ENCODE data around the gene DVL1. TPM values are rescaled to one million over a fixed set of nuclear protein-coding genes. Genes with fewer than 3 reads are reported as not detected.

The DVL1 gene
- total and polyA plus RNA-seq, 9 of the 15 experiments (the other 6 are each of a cell fraction or from before 2014, with no cell fraction given), result 0.62 to 135 (median 24.3) TPM

DNA sequence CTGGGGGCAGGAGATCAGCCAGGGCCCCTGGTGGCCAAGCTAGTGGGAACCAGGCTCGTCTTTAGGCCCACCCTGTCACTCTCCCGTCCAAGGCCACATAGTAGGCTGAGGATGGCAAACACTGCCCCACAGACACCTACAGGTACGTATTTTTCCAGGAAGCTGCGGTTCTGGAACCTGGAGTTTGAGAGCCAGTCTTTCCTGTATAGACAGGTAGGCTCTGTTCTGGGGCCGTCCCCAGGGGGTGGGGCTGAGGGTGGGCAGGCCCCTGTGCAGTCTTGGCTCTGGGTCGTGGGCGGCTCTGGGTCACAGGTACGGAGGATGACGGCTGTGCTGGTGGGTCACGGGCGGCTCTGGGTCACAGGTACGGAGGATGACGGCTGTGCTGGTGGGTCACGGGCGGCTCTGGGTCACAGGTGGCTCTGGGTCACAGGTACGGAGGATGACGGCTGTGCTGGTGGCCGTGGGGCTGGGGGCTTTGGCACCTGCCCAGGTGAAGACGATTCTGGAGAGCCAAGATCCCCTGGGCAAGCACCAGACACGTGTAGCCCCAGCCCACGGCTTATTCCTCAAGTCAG, 38.7 kb downstream of the DVL1 start (continued):
- TF ChIP-seq, protein P1, sequence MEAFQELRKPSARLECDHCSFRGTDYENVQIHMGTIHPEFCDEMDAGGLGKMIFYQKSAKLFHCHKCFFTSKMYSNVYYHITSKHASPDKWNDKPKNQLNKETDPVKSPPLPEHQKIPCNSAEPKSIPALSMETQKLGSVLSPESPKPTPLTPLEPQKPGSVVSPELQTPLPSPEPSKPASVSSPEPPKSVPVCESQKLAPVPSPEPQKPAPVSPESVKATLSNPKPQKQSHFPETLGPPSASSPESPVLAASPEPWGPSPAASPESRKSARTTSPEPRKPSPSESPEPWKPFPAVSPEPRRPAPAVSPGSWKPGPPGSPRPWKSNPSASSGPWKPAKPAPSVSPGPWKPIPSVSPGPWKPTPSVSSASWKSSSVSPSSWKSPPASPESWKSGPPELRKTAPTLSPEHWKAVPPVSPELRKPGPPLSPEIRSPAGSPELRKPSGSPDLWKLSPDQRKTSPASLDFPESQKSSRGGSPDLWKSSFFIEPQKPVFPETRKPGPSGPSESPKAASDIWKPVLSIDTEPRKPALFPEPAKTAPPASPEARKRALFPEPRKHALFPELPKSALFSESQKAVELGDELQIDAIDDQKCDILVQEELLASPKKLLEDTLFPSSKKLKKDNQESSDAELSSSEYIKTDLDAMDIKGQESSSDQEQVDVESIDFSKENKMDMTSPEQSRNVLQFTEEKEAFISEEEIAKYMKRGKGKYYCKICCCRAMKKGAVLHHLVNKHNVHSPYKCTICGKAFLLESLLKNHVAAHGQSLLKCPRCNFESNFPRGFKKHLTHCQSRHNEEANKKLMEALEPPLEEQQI (IDR thresholded peaks at IDR 0.05), result no peak
- TF ChIP-seq, protein P2, sequence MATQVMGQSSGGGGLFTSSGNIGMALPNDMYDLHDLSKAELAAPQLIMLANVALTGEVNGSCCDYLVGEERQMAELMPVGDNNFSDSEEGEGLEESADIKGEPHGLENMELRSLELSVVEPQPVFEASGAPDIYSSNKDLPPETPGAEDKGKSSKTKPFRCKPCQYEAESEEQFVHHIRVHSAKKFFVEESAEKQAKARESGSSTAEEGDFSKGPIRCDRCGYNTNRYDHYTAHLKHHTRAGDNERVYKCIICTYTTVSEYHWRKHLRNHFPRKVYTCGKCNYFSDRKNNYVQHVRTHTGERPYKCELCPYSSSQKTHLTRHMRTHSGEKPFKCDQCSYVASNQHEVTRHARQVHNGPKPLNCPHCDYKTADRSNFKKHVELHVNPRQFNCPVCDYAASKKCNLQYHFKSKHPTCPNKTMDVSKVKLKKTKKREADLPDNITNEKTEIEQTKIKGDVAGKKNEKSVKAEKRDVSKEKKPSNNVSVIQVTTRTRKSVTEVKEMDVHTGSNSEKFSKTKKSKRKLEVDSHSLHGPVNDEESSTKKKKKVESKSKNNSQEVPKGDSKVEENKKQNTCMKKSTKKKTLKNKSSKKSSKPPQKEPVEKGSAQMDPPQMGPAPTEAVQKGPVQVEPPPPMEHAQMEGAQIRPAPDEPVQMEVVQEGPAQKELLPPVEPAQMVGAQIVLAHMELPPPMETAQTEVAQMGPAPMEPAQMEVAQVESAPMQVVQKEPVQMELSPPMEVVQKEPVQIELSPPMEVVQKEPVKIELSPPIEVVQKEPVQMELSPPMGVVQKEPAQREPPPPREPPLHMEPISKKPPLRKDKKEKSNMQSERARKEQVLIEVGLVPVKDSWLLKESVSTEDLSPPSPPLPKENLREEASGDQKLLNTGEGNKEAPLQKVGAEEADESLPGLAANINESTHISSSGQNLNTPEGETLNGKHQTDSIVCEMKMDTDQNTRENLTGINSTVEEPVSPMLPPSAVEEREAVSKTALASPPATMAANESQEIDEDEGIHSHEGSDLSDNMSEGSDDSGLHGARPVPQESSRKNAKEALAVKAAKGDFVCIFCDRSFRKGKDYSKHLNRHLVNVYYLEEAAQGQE (IDR thresholded peaks at IDR 0.05; ENCODE audit: borderline replicate concordance), result no peak
- TF ChIP-seq, protein P2 (CRISPR knock-in tag; IDR thresholded peaks at IDR 0.05; ENCODE audit: low read depth), result no peak
- TF ChIP-seq KDM4B (IDR thresholded peaks at IDR 0.05; ENCODE audit: borderline replicate concordance in 2 of 2, low read depth in 1 of 2) (no peak), ZNF507 (tag; conservative IDR thresholded peaks at IDR 0.05) (no peak), ZNF717 (CRISPR knock-in tag; IDR thresholded peaks at IDR 0.05) (no peak), ZFP30 (CRISPR knock-in tag; IDR thresholded peaks at IDR 0.05; ENCODE audit: borderline replicate concordance) (no peak), ZNF384 (IDR thresholded peaks at IDR 0.05; ENCODE audit: low read depth, low read length) (no peak), NELFE (IDR thresholded peaks at IDR 0.05; ENCODE audit: insufficient read depth, insufficient read length) (no peak)
- TF ChIP-seq, protein P3, sequence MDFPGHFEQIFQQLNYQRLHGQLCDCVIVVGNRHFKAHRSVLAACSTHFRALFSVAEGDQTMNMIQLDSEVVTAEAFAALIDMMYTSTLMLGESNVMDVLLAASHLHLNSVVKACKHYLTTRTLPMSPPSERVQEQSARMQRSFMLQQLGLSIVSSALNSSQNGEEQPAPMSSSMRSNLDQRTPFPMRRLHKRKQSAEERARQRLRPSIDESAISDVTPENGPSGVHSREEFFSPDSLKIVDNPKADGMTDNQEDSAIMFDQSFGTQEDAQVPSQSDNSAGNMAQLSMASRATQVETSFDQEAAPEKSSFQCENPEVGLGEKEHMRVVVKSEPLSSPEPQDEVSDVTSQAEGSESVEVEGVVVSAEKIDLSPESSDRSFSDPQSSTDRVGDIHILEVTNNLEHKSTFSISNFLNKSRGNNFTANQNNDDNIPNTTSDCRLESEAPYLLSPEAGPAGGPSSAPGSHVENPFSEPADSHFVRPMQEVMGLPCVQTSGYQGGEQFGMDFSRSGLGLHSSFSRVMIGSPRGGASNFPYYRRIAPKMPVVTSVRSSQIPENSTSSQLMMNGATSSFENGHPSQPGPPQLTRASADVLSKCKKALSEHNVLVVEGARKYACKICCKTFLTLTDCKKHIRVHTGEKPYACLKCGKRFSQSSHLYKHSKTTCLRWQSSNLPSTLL (IDR thresholded peaks at IDR 0.05), result no peak
- TF ChIP-seq, protein P4, sequence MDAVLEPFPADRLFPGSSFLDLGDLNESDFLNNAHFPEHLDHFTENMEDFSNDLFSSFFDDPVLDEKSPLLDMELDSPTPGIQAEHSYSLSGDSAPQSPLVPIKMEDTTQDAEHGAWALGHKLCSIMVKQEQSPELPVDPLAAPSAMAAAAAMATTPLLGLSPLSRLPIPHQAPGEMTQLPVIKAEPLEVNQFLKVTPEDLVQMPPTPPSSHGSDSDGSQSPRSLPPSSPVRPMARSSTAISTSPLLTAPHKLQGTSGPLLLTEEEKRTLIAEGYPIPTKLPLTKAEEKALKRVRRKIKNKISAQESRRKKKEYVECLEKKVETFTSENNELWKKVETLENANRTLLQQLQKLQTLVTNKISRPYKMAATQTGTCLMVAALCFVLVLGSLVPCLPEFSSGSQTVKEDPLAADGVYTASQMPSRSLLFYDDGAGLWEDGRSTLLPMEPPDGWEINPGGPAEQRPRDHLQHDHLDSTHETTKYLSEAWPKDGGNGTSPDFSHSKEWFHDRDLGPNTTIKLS (IDR thresholded peaks at IDR 0.05; ENCODE audit: borderline replicate concordance, low read depth), result no peak
